Upper lobe of left lung (tissue), 4 donors: ENCODE data around the gene ZNF513.

Source experiments
- EP300 ChIP-seq, 4 donors: sonication (generic); formaldehyde crosslinking; IDR thresholded peaks; one replicate each; pipeline ENCODE4 v1.5.1; 2017; ENCODE audit warnings: antibody characterized with exemption in 4 of 4, control low read depth in 2 of 4
- TF ChIP-seq, protein P1 (sequence below), 6 experiments: fragments of 450-650 bp in 4 of 6; fragments of 200-600 bp in 2 of 6; sonication (generic) in 2 of 6; IDR thresholded peaks; one replicate each; pipeline ENCODE4 v1.5.1; 2016 to 2019; ENCODE audit warnings: antibody characterized with exemption in 6 of 6

DNA sequence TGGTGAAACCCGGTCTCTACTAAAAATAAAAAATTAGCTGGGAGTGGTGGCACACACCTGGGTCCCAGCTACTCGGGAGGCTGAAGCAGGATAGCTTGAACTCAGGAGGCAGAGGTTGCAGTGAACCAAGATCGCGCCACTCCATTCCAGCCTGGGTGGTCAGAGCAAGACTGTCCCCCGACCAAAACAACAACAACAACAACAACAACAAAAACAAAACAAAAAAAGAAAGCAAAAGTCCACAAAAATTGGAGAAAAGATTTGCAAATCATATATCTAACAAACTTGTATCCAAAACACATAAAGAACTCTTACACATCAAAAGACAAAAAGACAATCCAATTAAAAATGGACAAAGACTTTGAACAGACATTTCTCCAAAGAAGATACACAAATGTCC lies 18.4 kb upstream of the ZNF513 start:
- TF ChIP-seq EP300 (IDR thresholded peaks at IDR 0.05), result no peak
- TF ChIP-seq, protein P1, sequence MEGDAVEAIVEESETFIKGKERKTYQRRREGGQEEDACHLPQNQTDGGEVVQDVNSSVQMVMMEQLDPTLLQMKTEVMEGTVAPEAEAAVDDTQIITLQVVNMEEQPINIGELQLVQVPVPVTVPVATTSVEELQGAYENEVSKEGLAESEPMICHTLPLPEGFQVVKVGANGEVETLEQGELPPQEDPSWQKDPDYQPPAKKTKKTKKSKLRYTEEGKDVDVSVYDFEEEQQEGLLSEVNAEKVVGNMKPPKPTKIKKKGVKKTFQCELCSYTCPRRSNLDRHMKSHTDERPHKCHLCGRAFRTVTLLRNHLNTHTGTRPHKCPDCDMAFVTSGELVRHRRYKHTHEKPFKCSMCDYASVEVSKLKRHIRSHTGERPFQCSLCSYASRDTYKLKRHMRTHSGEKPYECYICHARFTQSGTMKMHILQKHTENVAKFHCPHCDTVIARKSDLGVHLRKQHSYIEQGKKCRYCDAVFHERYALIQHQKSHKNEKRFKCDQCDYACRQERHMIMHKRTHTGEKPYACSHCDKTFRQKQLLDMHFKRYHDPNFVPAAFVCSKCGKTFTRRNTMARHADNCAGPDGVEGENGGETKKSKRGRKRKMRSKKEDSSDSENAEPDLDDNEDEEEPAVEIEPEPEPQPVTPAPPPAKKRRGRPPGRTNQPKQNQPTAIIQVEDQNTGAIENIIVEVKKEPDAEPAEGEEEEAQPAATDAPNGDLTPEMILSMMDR (IDR thresholded peaks at IDR 0.05), result no peak
